ENCODE measurements around the gene GIPC3. TPM values are rescaled to one million over a fixed set of nuclear protein-coding genes. Genes with fewer than 3 reads are reported as not detected.

The GIPC3 gene
- total and polyA plus RNA-seq, 4 donors: 0.23 to 0.95 (median 0.25) TPM

DNA sequence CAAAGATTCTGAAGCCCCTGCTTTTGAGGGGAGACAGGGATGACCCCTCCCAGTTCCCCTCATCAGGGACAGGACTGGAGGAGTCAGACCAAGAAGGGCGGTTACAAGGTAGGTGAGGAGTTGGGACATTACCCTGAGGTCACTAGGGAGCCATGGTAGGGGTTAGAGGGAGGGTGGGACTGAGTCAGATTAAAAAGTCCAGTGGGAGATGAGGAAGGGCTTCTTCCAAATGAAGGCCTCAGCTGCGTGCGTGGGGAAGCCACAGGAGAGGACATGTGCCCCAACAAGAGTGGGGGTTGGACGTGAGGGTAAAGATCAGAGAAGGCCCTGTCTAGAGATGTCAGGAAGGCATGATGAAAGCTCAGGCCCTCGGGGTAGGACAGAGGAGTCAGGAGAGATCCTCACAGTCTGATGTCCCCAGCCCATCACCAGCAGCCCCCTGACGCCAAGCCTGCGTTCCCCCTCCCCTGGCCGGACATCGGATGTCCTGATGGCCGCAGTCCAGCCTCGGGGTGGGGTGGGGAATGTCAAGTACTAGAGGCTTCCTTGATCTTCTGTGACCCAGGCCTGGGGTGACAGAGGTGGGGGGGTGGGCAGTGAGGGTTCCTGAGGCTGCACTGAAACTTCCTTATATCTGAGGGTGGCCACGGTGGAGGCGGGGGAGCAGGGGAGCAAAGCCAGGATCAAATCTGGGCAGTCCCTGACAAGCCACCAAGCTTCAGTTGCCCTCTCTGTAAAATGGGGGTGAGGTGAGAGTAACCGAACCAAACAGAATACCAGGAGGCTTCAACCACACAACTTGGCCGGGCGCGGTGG lies 21.4 kb upstream of the GIPC3 start:
- Histone ChIP-seq H3K27me3 (ENCODE audit: control insufficient read depth in 4 of 4, insufficient read depth in 4 of 4, low read length in 3 of 4) (no peaks in the 10 kb centered on the region), H3K4me3 (ENCODE audit: low read depth in 1 of 3, low read length in 3 of 3) (no peak overlapping the region), H3K36me3 (ENCODE audit: control insufficient read depth in 4 of 4, insufficient read depth in 3 of 4, low read depth in 1 of 4, low read length in 3 of 4) (no peaks in the 10 kb centered on the region), H3K9ac (ENCODE audit: low read depth in 1 of 2, low read length in 2 of 2) (no peak overlapping the region), H3K9me3 (ENCODE audit: control insufficient read depth in 4 of 4, low read length in 3 of 4) (no peaks in the 10 kb centered on the region), H3K27ac (ENCODE audit: low read depth in 1 of 2, low read length in 2 of 2) (no peak overlapping the region), H3K4me1 (ENCODE audit: control insufficient read depth in 4 of 4, insufficient read depth in 4 of 4, low read length in 3 of 4) (no peaks in the 10 kb centered on the region)
- WGBS: 76% methylated on average over 17 of the region's 17 CpGs
- DNase-seq (ENCODE audit: low spot score): no peak
- TF ChIP-seq, protein P1, sequence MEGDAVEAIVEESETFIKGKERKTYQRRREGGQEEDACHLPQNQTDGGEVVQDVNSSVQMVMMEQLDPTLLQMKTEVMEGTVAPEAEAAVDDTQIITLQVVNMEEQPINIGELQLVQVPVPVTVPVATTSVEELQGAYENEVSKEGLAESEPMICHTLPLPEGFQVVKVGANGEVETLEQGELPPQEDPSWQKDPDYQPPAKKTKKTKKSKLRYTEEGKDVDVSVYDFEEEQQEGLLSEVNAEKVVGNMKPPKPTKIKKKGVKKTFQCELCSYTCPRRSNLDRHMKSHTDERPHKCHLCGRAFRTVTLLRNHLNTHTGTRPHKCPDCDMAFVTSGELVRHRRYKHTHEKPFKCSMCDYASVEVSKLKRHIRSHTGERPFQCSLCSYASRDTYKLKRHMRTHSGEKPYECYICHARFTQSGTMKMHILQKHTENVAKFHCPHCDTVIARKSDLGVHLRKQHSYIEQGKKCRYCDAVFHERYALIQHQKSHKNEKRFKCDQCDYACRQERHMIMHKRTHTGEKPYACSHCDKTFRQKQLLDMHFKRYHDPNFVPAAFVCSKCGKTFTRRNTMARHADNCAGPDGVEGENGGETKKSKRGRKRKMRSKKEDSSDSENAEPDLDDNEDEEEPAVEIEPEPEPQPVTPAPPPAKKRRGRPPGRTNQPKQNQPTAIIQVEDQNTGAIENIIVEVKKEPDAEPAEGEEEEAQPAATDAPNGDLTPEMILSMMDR (IDR thresholded peaks at IDR 0.05; ENCODE audit: low read depth, low read length, missing input control): no peak
- TF ChIP-seq RXRA (IDR thresholded peaks at IDR 0.05) (no peak), FOXA2 (IDR thresholded peaks at IDR 0.05) (no peak), NR2F2 (IDR thresholded peaks at IDR 0.05) (no peak), RAD21 (IDR thresholded peaks at IDR 0.05) (no peak), SP1 (IDR thresholded peaks at IDR 0.05) (no peak), HNF4A (conservative IDR thresholded peaks at IDR 0.05) (no peak), JUND (IDR thresholded peaks at IDR 0.05) (no peak), EGR1 (IDR thresholded peaks at IDR 0.05; ENCODE audit: low read depth in 2 of 2) (no peak), HNF4G (IDR thresholded peaks at IDR 0.05) (no peak)
- TF ChIP-seq, protein P2, sequence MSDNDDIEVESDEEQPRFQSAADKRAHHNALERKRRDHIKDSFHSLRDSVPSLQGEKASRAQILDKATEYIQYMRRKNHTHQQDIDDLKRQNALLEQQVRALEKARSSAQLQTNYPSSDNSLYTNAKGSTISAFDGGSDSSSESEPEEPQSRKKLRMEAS (IDR thresholded peaks at IDR 0.05): no peak

DNA sequence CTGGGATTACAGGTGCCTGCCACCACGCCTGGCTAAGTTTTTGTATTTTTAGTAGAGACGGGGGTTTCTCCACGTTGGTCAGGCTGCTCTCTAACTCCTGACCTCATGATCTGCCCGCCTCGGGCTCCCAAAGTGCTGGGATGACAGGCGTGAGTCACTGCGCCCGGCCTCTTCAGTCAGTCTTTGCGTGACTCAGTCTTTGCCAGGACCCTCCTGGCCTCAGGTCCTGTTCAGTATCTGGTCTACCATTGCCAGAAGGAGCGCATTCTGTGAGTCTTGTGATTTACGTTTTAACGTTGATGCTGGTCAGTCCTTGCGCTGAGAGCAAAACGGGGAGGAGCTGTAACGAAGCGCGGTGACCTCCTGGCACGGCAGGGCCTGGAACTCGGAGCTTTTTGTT lies 20.1 kb upstream of the GIPC3 start:
- no peak for DNase-seq (ENCODE audit: low spot score)
- H3K4me1 ChIP-seq (ENCODE audit: control insufficient read depth in 4 of 4, insufficient read depth in 4 of 4, low read length in 3 of 4): no peaks in the 10 kb centered on the region
- no peak overlapping the region for H3K9ac ChIP-seq (ENCODE audit: low read depth in 1 of 2, low read length in 2 of 2)
- H3K27ac ChIP-seq (ENCODE audit: low read depth in 1 of 2, low read length in 2 of 2): no peak overlapping the region
- H3K4me3 ChIP-seq (ENCODE audit: low read depth in 1 of 3, low read length in 3 of 3): no peak overlapping the region
- no peaks in the 10 kb centered on the region for H3K9me3 ChIP-seq (ENCODE audit: control insufficient read depth in 4 of 4, low read length in 3 of 4)
- H3K36me3 ChIP-seq (ENCODE audit: control insufficient read depth in 4 of 4, insufficient read depth in 3 of 4, low read depth in 1 of 4, low read length in 3 of 4): no peaks in the 10 kb centered on the region
- TF ChIP-seq FOXA1 (IDR thresholded peaks at IDR 0.05) (no peak), HNF4A (conservative IDR thresholded peaks at IDR 0.05) (no peak), SP1 (IDR thresholded peaks at IDR 0.05) (no peak), NR2F2 (IDR thresholded peaks at IDR 0.05) (no peak), JUND (IDR thresholded peaks at IDR 0.05) (no peak), FOXA2 (IDR thresholded peaks at IDR 0.05) (no peak), TAF1 (conservative IDR thresholded peaks at IDR 0.05) (no peak), HNF4G (IDR thresholded peaks at IDR 0.05) (no peak), RXRA (IDR thresholded peaks at IDR 0.05) (no peak), RAD21 (IDR thresholded peaks at IDR 0.05) (no peak), GABPA (IDR thresholded peaks at IDR 0.05 in 1 of 2, conservative IDR thresholded peaks at IDR 0.05 in 1 of 2) (no peak), YY1 (IDR thresholded peaks at IDR 0.05) (no peak), EGR1 (IDR thresholded peaks at IDR 0.05; ENCODE audit: low read depth in 2 of 2) (no peak)
- TF ChIP-seq, protein P2 (IDR thresholded peaks at IDR 0.05): no peak
- TF ChIP-seq, protein P3, sequence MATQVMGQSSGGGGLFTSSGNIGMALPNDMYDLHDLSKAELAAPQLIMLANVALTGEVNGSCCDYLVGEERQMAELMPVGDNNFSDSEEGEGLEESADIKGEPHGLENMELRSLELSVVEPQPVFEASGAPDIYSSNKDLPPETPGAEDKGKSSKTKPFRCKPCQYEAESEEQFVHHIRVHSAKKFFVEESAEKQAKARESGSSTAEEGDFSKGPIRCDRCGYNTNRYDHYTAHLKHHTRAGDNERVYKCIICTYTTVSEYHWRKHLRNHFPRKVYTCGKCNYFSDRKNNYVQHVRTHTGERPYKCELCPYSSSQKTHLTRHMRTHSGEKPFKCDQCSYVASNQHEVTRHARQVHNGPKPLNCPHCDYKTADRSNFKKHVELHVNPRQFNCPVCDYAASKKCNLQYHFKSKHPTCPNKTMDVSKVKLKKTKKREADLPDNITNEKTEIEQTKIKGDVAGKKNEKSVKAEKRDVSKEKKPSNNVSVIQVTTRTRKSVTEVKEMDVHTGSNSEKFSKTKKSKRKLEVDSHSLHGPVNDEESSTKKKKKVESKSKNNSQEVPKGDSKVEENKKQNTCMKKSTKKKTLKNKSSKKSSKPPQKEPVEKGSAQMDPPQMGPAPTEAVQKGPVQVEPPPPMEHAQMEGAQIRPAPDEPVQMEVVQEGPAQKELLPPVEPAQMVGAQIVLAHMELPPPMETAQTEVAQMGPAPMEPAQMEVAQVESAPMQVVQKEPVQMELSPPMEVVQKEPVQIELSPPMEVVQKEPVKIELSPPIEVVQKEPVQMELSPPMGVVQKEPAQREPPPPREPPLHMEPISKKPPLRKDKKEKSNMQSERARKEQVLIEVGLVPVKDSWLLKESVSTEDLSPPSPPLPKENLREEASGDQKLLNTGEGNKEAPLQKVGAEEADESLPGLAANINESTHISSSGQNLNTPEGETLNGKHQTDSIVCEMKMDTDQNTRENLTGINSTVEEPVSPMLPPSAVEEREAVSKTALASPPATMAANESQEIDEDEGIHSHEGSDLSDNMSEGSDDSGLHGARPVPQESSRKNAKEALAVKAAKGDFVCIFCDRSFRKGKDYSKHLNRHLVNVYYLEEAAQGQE (IDR thresholded peaks at IDR 0.05): no peak
- TF ChIP-seq, protein P4, sequence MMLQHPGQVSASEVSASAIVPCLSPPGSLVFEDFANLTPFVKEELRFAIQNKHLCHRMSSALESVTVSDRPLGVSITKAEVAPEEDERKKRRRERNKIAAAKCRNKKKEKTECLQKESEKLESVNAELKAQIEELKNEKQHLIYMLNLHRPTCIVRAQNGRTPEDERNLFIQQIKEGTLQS (IDR thresholded peaks at IDR 0.05): no peak
- TF ChIP-seq, protein P5, sequence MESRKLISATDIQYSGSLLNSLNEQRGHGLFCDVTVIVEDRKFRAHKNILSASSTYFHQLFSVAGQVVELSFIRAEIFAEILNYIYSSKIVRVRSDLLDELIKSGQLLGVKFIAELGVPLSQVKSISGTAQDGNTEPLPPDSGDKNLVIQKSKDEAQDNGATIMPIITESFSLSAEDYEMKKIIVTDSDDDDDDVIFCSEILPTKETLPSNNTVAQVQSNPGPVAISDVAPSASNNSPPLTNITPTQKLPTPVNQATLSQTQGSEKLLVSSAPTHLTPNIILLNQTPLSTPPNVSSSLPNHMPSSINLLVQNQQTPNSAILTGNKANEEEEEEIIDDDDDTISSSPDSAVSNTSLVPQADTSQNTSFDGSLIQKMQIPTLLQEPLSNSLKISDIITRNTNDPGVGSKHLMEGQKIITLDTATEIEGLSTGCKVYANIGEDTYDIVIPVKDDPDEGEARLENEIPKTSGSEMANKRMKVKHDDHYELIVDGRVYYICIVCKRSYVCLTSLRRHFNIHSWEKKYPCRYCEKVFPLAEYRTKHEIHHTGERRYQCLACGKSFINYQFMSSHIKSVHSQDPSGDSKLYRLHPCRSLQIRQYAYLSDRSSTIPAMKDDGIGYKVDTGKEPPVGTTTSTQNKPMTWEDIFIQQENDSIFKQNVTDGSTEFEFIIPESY (IDR thresholded peaks at IDR 0.05): no peak
- TF ChIP-seq, protein P1 (IDR thresholded peaks at IDR 0.05; ENCODE audit: low read depth, low read length, missing input control): no peak
- H3K27me3 ChIP-seq (ENCODE audit: control insufficient read depth in 4 of 4, insufficient read depth in 4 of 4, low read length in 3 of 4): no peaks in the 10 kb centered on the region
- WGBS: 91% methylated on average over 19 of the region's 19 CpGs
